Stimulated activated CD4-positive, alpha-beta T cell treated with anti-CD3 and anti-CD28 coated beads, Interleukin-1b, Interleukin-23, amount 100 ng/mL, for 1 hour (primary cell): ENCODE measurements around the gene FAM114A2.
A peak's percentile ranks its signal among the peaks of the same experiment; 100 is the strongest.

ENCODE experiments used
- DNase-seq, 2 donors: peaks; one replicate each; pipeline ENCODE4 v3.0.0-alpha.2; 2020; ENCODE audit warnings: low read depth in 2 of 2

The FAM114A2 gene

GRCh38 chr5:153985498-153985897 lies 53.2 kb downstream of the FAM114A2 start:
- DNase-seq, result no peak

GRCh38 chr5:153983885-153984284 lies 54.8 kb downstream of the FAM114A2 start:
- DNase-seq, result no peak

GRCh38 chr5:153981905-153982605 lies 56.7 kb downstream of the FAM114A2 start:
- no peak for DNase-seq

GRCh38 chr5:153979028-153979783 lies 59.5 kb downstream of the FAM114A2 start:
- no peak for DNase-seq

GRCh38 chr5:153974813-153975163 lies 63.9 kb downstream of the FAM114A2 start:
- no peak for DNase-seq

- DNase-seq, result no peak
Measured at GRCh38 chr5:153974131-153974812, 64.4 kb downstream of the FAM114A2 start.

- DNase-seq, result no peak
Measured at GRCh38 chr5:153972240-153972639, 66.5 kb downstream of the FAM114A2 start.

- no peak for DNase-seq
Measured at GRCh38 chr5:153970496-153970895, 68.2 kb downstream of the FAM114A2 start.

GRCh38 chr5:153969563-153969895 lies 69.2 kb downstream of the FAM114A2 start:
- no peak for DNase-seq

- no peak for DNase-seq
Measured at GRCh38 chr5:153968761-153969562, 69.7 kb downstream of the FAM114A2 start.

- peak in 1 of 2 donors; percentile 8 for DNase-seq
Measured at GRCh38 chr5:153964880-153965645, 73.6 kb downstream of the FAM114A2 start.

GRCh38 chr5:153964191-153964879 lies 74.4 kb downstream of the FAM114A2 start:
- no peak for DNase-seq

- no peak for DNase-seq
Measured at GRCh38 chr5:153960269-153961215, 78.2 kb downstream of the FAM114A2 start.

GRCh38 chr5:153959134-153959957 lies 79.4 kb downstream of the FAM114A2 start:
- DNase-seq, result no peak

- DNase-seq, result no peak
Measured at GRCh38 chr5:153957205-153957604, 81.5 kb downstream of the FAM114A2 start.

- no peak for DNase-seq
Measured at GRCh38 chr5:153953411-153953810, 85.3 kb downstream of the FAM114A2 start.

GRCh38 chr5:153952893-153953292 lies 85.8 kb downstream of the FAM114A2 start:
- DNase-seq, result no peak

GRCh38 chr5:153952057-153952456 lies 86.7 kb downstream of the FAM114A2 start:
- no peak for DNase-seq

- no peak for DNase-seq
Measured at GRCh38 chr5:153941265-153941664, 97.4 kb downstream of the FAM114A2 start.
